Head of caudate nucleus (tissue), 42 donors: ENCODE measurements around the gene ACTN1.
"Not testable (repeated sequence)": the region's sequence is repeated elsewhere in the genome, so short reads cannot be mapped to it uniquely, and the experiment has no call there.

Experiments used
- DNase-seq, 42 donors: peaks; one replicate each; pipeline versions ENCODE4 v3.0.0 to v3.0.0-alpha.2; 2020 to 2021; ENCODE audit warnings: mixed read lengths in 7 of 42
- intact Hi-C: fragments of 100-400 bp; cut with DNase I; formaldehyde crosslinking; loops from one replicate; pipeline ENCODE4 v1.15.0; 2022

The ACTN1 gene

DNA sequence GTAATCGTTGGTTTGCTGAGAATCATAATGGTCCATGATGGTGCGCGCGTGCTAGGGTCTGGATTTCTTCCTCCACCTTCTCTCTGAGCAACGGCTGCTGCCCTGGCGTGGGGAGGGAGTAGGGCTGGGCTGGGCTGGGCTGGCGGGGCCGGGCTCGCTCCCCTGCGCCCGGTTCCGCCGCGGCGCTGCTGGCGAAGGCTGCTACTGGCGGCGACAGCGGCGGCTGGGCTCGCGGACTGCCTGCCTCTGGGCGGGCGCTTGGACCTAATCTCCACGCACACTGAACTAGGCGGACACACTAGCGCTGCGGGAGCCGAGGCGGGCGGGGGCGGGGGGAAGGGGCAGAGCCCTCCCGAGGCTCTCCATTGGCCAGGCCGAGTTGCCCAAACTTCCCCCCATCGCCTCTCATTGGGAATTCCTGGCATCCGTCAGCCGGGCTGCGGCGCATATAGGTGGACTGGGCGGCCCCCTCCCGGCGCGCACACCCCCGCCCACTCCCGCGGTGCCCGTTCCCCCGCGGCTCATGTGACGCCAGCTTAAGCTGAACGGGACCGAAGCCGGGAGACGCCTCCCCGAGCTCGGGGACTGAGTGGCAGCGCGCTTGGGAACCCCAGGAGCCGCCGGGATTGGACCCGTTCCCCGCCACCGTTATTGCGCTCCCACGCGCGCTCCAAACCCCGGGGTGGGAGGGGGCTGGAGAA is at the start of gene ACTN1:
TSS of gene ACTN1 (minus strand) at position 282 of the 701 bp plus-strand sequence. CDS start at position 36, 246 bp downstream.
- intact Hi-C loops: no loop called here
- peak; percentile 57 to 95 (median 86) for DNase-seq

DNA sequence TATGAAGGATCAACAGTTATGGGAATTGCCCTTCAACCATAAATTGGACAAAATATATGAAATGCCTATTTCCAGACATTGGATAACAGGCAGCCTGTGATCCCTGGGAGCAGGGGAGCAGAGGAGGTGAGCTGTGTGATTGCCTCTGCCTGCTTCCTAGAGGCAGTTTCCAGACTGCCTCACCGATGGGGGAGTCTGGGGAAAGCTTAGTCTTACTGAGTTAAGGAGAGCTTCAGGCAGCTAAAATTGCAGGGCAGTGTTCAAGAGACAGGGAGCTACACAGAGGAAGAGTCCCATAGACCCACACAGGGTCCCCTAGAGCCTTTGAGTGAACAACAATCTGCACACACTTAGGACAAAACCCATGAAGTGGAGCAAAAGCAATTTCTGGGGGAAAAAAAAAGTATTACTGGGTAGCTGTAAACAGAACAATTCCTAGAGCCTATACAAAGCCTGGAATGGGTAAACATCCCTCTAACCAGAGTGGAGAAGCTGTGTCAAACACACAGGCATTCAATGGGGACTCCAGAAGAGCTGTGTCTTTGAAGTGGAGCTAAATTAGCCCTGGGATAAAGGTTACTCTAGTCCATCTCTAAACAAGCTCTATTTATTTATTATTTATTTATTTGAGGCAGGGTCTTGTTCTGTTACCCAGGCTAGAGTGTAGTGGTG is 48.3 kb upstream of the ACTN1 start:
- DNase-seq: no peak
- intact Hi-C loops: no loop called here

DNA sequence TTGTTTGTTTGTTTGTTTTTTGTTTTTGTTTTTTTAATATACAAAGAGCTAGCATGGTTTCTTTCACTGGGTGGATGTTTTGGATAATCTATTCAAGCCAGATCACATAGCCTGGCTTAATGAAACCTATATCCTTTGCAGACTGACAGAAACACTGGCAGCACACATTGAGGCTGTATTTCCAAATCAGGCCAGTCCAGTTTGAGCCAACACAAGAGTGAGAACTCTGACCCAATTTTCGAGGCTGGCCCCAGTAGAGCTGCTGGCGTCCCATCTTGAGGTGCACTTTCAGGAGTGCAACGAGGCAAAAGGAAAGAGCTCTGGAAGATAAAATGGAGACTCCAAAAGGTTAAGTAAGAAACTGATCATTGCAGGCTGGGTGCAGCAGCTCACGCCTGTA is 43.9 kb upstream of the ACTN1 start:
- intact Hi-C loops: no loop called here
- peak in 1 of 42 donors; percentile 16 for DNase-seq

DNA sequence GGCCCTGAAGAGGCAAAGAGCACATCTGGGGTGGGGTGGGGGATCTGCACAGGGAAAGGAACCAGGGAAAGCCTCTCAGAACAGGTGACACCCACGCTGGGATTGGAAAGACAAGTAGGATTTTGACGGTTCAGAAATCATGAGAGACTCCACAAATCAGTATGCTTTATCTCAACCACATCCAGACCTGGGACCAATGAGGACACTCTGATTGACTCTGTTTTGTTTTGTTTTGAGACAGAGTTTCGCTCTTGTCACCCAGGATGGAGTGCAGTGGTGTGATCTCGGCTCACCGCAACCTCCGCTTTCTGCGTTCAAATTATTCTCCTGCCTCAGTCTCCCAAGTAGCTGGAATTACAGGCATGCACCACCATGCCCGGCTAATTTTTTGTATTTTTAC is 43.0 kb upstream of the ACTN1 start:
- intact Hi-C loops: loop anchor here (1.0 kb wide), 1 partner anchor 17 kb away; no protein-coding TSS in a partner anchor

DNA sequence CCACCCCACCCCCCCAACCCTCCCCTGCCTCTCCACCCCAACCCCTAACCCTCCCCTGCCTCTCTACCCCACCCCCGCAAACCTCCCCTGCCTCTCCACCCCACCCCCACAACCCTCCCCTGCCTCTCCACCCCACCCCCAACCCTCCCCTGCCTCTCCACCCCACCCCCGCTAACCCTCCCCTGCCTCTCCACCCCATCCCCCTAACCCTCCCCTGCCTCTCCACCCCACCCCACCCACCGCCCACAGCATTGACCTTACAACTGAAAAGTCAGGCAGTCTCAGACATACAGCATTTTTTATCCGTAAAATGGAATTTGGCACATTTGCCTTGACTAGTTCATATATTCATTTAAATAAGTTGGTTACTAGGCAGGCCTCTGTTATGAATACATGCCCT is 38.6 kb upstream of the ACTN1 start:
- intact Hi-C loops: no loop called here
- no peak for DNase-seq

More for the DNA sequence above, 43.0 kb upstream of the ACTN1 start:
- DNase-seq: not testable (repeated sequence)

DNA sequence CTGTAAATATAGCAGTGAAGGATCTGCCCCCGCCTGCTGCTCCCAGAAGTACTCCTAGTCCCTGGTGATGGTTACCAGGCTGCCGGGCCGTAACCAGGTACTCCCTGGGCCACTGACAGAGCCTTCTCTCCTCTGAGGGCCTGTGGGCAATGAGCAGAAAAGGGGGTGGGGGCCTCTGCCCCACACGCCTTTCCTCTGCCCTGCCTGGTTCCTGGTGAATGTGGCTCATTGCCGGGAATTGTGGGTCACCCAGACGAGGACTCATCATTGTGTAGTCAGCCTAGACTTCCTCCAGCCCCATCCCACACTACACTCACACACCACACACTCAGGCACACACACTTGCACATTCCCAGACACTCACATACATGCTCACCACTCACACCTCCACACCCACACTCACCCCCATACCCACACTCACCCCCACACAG is 35.7 kb upstream of the ACTN1 start:
- intact Hi-C loops: no loop called here

DNA sequence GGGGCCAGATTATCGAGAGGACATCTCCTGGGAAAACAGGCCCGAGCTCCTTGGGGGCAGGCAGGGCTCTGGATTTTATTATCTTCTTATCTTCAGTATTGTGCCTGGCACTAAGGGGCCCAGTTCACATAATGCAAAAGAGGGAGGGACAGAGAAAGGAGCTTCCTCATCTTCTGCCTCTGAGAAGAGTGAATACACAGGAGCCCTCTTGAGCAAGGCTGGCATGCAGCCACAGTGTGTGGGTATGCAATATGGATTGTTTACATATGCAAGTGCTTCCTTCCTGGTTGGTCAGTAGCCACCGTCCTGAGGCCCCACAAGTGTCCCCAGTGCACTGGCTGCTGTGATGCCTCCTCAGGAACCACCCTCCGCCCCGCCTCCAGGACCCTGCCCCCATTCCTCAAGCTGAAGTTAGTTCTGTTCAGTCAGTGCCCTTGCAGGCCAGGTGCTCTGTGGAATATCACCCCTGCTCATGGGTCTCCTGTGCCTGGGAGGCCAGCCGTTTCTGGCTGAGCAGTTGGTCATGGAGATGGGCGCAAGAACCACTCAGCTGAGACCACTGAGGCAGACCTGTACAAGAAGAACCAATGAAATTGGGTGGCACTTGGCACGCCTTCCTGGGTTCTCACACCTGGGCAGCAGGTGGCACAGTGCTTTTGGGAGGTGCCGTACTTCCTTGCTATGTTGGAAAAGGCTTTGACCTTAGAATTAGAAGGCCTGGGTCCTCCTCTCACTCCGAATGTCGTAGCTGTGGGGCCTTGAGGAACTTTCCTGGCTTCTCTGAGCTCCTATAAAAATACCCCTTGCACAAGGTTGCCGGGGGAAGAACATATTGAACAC is 35.1 kb upstream of the ACTN1 start:
- intact Hi-C loops: no loop called here
- DNase-seq: peak in 3 of 42 donors; percentile 24 to 46 (median 31)

More for the DNA sequence above, 35.7 kb upstream of the ACTN1 start:
- peak in 1 of 42 donors; percentile 27 for DNase-seq

DNA sequence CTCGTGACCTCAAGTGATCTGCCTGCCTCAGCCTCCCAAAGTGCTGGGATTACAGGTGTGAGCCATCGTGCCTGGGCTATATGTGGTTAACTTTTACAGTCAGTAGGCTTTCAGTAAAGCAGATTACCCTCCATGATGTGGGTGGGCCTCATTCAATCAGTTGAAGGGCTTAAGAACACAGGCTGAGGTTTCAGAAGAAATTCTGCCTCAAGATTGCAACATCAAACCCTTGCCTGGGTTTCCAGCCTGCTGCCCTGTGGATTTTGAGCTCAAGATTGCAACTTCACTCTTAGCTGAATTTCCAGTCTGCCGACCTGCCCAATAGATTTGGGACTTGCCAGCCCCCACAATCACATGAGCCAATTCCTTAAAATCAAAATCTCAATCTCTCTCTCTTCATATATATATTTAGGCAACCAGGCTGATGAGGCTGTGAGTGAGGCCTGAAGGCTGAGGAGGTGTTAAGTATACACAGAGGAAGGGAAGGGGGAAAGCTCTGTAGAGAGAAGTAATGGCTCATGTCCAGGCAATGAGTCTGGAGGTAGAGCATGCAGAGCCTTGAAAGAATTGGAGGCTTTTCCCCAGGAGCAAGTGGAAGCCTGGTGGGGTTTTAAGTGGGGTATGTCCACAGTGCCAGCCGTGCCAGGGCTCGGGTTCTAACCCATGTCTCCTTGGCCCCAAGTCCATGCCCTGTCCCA is 33.3 kb upstream of the ACTN1 start:
- intact Hi-C loops: no loop called here
- DNase-seq: peak in 1 of 42 donors; percentile 15

DNA sequence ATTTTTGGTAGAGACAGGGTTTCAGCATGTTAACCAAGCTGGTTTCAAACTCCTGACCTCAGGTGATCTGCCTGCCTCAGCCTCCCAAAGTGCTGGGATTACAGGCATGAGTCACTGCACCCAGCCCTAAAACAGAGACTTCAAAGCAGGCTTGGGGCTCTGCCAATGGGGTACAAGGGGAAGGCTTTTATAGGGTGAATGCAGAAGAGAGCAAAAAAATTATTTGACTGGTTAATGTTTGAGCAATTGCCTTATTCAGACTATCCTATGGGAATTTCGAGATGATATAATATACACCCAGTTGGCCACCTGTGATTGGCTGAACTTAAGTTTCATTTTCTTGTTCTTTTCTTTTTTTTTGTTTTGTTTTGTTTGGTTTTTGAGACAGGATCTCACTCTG is 31.5 kb upstream of the ACTN1 start:
- intact Hi-C loops: no loop called here
- peak in 1 of 42 donors; percentile 5 for DNase-seq

DNA sequence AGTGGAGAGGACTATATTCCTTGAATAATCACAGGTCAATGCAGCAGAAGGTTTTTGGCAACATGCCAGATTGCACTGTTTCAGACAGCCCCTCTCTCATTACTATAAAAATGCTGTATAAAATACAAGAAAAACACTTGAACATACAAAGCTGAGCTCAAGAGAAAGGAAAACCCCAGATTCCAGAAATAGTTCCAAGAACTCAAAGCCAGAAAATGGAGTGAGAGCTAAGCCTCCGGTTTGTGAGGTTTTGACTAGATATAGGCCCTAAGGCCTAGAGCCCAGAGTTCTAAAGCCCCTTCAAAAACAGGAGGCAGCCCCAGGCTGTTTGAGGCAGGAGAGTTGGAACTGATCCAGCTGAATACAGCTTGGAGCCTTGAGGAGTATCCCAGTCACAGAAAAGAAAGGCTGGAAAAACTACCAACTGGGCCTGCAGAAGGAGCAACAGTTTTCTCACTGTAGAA is 29.4 kb upstream of the ACTN1 start:
- intact Hi-C loops: no loop called here
- DNase-seq: no peak

DNA sequence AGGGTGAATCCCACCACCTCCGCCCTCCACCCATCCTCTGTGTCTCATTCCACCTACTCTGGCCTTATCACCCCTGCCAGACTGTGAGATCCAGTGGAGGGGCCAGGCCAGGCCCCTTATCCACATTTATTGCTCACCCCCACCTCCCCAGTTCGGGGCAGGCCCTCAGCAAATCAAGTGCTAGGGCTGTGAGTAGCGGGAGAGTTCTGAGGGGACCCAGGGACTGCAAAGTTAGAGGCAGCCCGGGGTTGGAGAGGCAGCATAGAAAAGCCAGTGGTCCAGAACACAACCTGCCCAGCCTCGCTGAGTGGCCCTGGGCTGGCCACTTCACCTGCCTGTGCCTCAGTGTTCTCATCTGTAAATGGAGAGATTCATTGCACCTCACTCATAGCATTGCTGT is 27.2 kb upstream of the ACTN1 start:
- intact Hi-C loops: no loop called here
- DNase-seq: no peak

DNA sequence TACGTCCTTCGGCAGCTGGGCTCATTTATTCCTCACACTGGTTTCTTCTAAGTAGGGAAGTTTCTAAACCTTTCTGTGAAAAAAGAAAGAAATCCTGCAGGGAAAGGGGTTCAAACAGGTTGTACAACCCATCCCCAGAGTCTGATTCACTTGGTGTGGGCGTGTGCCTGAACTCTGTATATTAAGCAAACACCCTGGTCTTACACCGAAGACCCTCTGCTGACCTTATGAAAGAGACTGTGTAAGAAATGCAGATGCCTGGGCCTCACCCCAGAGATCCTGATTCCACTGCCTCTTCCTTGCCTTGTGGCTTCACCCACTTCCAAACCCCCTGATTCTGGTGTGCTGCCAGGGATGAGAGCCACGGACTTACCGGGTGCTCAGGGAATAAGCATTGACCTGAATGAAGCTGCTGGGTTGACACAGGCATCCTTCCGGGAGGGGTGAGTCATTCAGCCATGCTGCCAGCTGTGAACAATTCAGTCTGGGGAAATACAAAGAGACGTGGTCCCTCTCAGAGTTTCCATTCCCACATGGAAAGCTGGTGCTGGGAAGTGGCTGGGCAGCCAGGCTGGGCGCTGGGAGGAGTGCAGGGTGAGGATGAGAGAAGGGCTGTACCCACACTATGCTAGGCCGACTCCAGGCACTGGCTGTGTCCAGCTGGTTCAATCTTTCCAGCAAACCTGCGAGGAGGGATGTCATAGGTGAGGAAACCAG is 26.5 kb upstream of the ACTN1 start:
- peak in 24 of 42 donors; percentile 9 to 77 (median 40) for DNase-seq
- intact Hi-C loops: loop anchor here (1.0 kb wide), 1 partner anchor 17 kb away; no protein-coding TSS in a partner anchor

DNA sequence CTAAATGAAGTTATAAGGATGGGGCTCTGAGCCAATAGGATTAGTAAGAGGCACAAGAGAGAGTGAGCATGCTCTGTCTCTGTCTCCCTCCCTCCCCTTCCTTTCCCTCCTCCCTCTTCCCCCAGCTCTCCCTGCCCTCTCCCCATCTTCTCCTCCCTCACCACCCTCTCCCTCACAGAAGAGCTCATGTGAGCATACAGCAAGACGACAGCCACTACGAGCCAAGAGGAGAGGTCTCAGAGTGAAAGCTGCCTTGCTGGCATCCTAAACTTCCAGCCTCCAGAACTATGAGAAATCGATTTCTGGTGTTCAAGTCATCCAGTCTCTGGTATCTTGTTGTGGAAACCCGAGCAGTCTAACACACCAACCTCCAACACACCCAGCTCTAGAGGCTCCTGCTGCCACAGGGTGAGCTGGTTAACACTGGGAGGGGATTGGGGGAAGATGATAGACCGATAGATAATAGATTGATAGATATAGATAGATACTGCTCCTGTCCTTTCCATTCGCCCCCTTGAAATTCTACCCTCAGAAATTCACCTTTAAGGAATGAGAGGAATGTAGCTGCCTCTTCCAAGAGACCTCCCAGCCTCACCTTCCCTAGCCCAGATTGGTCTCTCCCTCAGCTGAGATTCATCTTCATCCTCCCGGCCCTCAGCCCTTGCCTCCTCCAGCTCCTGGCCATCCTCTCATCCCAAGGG is 25.8 kb upstream of the ACTN1 start:
- peak in 13 of 42 donors; percentile 10 to 69 (median 22) for DNase-seq
- intact Hi-C loops: loop anchor here (1.0 kb wide), 1 partner anchor 17 kb away; no protein-coding TSS in a partner anchor

DNA sequence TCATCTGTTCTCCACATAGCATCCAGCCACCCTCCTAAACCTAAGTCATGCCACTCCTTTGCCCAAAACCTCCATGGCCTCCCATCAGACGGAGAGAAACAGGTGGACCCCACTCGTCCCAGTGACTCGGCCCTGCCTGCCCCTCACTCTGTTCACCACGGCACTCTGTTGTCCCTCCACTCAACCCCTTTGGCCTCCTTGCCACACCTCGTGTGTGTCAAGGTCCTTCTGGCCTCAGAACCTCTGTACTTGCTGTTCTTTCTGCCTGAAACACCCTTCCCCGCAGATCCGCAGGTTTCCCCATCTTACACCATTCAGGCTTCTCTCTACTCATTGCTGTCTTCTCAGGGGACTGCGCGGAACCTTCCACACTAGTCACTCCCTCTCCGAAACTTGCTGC is 24.5 kb upstream of the ACTN1 start:
- intact Hi-C loops: no loop called here
- no peak for DNase-seq

DNA sequence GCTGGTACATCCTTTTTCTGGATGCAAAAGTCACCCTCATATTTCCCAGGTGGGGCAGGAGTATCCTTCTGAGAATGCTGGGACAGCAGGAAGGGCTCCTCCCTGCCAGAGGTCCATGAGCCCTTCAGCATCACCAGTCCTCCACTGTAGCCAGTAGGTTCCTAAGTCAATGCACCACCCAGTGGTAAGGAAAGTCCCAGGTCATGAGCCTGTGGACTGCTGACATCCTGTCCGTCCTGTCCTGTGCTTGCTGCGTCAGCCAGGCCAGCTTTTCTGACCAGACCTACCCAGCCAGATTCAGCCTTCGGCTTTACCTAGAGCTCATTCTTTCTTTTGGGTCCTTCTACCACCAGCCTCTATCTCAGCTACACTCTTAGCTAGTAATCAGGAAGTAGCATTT is 23.0 kb upstream of the ACTN1 start:
- intact Hi-C loops: no loop called here
- no peak for DNase-seq

DNA sequence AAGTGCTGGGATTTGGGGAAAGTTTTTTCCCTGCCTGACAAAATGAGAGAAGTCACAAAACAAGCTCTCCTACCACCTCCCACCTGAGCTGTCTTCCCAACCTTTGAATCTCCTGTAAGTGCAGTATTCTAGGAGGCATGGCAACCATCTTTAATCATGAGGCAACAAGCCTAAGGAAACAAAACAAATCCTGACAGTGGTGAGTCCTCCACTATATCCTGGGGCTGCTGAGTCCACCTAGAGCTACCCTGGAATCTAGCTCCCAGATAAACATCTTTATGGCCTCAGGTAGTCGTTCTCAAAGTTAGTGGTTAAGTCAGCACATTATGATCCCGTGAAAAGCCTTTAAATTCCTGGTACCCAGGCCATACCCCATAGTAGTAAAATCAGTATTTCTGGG is 22.3 kb upstream of the ACTN1 start:
- intact Hi-C loops: no loop called here
- no peak for DNase-seq

DNA sequence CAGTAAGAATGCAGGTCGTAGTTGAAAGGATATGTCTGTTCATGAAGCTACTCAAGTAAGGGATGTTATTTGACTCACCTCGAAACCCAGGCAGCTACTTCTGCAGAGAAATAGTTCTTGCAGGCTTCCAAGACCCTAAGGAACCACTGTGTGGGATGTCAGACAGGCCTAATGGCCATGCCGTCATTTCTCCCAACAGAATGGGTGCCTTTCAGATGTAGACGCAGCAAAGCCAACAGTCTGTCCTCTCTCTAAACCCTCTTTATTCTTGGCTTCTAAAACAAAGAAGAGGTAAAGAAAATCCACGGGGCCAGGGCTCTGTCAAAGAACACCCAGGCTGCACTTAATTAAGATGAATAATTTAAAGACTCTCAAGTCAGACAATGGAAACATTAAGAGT is 19.0 kb upstream of the ACTN1 start:
- intact Hi-C loops: no loop called here
- no peak for DNase-seq

DNA sequence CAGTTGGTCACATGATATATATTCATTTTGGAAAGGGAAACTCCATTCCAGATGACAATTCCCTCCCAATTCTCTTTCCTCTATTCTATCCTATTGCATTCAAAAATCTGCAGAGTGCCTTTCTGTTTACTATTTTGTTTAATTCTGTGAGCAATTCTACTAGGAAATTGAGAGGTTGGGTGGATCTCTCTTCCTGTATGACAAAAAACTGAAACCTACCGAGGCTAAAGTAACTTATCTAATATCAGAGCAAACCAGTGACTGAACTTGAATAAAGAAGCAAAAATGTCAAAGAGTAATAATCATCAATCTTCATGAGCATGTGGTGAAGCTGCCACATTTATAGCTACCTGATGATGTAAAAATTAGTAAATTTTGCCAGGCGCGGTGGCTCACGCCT is 16.6 kb upstream of the ACTN1 start:
- intact Hi-C loops: no loop called here
- DNase-seq: no peak
